Tibial artery (tissue), 4 donors: ENCODE results near the gene SMC1B.

Experiments
- DNase-seq, 2 donors: peaks; one replicate each; pipeline ENCODE4 v3.0.0-alpha.2; 2019
- H3K27ac ChIP-seq, 2 donors: fragments of 200-600 bp; sonication (generic) in 1 of 2; 1 replicate in 1 of 2; 2 replicates in 1 of 2; pipeline ENCODE4 v1.5.1; 2018 to 2019; ENCODE audit warnings: mild to moderate bottlenecking in 1 of 2
- H3K27me3 ChIP-seq, 2 donors: fragments of 200-600 bp; sonication (generic) in 1 of 2; one replicate each; pipeline versions ENCODE4 v1.5.1 to v1.6.0; 2016 to 2019
- H3K36me3 ChIP-seq, 3 donors: fragments of 200-600 bp; sonication (generic) in 2 of 3; one replicate each; pipeline ENCODE4 v1.5.1; 2016 to 2019; ENCODE audit warnings: mild to moderate bottlenecking in 2 of 3
- H3K4me1 ChIP-seq, 4 donors: fragments of 200-600 bp; sonication (generic) in 2 of 4; 1 replicate in 3 of 4; 2 replicates in 1 of 4; pipeline ENCODE4 v1.5.1; 2016 to 2019
- H3K4me3 ChIP-seq, 2 donors: fragments of 200-600 bp; sonication (generic) in 1 of 2; 1 replicate in 1 of 2; 2 replicates in 1 of 2; pipeline ENCODE4 v1.5.1; 2018 to 2019; ENCODE audit warnings: mild to moderate bottlenecking in 2 of 2
- H3K9me3 ChIP-seq, 3 donors: fragments of 200-600 bp; sonication (generic) in 1 of 3; one replicate each; pipeline ENCODE4 v1.5.1; 2016 to 2019
- intact Hi-C: fragments of 100-400 bp; cut with DNase I; formaldehyde crosslinking; loops from one replicate; pipeline ENCODE4 v1.15.0; 2023; ENCODE audit warnings: low total_unique reads
- TF ChIP-seq, protein P1 (sequence below), 2 experiments: fragments of 200-600 bp in 1 of 2; fragments of 450-650 bp in 1 of 2; IDR thresholded peaks; one replicate each; pipeline ENCODE4 v1.5.1; 2017 to 2019; ENCODE audit warnings: antibody characterized with exemption in 2 of 2, mild to moderate bottlenecking in 1 of 2, moderate library complexity in 1 of 2

Gene SMC1B

DNA sequence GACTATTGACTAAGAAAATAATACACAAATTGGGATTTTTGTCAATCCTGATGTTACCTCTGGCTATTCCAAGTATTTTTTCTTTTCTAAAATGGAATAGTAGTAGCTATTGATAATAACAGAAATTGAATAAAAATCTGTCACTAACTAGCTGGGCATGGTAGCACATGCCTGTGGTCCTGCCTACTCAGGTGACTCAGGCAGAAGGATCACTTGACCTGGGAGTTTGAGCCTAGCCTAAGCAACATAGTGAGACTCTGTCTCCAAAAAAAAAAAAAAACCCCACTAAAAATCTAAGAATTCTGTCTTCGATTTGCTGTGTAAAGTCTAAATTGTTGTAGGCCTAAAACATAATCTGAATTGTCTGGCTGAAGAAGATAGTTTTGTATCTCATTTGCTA is 61.4 kb downstream of the SMC1B start:
- H3K36me3 ChIP-seq, result no peaks in the 10 kb centered on the region
- H3K27ac ChIP-seq, result no peak overlapping the region
- no peaks in the 10 kb centered on the region for H3K4me1 ChIP-seq
- H3K27me3 ChIP-seq, result no peaks in the 10 kb centered on the region
- no peaks in the 10 kb centered on the region for H3K9me3 ChIP-seq
- TF ChIP-seq, protein P1, sequence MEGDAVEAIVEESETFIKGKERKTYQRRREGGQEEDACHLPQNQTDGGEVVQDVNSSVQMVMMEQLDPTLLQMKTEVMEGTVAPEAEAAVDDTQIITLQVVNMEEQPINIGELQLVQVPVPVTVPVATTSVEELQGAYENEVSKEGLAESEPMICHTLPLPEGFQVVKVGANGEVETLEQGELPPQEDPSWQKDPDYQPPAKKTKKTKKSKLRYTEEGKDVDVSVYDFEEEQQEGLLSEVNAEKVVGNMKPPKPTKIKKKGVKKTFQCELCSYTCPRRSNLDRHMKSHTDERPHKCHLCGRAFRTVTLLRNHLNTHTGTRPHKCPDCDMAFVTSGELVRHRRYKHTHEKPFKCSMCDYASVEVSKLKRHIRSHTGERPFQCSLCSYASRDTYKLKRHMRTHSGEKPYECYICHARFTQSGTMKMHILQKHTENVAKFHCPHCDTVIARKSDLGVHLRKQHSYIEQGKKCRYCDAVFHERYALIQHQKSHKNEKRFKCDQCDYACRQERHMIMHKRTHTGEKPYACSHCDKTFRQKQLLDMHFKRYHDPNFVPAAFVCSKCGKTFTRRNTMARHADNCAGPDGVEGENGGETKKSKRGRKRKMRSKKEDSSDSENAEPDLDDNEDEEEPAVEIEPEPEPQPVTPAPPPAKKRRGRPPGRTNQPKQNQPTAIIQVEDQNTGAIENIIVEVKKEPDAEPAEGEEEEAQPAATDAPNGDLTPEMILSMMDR (IDR thresholded peaks at IDR 0.05), result no peak
- H3K4me3 ChIP-seq, result no peak overlapping the region
- intact Hi-C loops, result no loop called here
- no peak for DNase-seq

DNA sequence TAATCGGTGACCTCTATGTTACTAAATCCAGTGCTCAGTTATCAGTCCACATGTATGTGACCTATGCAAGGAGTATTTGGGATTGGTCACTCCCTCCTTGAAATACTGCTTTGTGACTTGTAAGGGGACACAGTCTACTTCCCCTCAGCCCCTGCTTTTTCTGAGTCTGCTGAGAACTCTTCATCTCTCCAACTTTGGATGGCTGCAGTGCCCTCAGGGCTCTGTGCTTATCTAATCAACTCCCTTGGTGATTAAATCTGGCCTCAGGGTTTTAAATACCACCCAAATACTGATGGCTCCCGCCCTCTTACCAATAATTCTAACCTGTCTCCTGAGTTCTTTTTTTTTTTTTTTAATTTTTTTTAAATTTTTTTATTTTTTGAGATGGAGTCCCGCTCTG is 63.5 kb downstream of the SMC1B start:
- no peaks in the 10 kb centered on the region for H3K27me3 ChIP-seq
- H3K9me3 ChIP-seq, result no peaks in the 10 kb centered on the region
- H3K4me1 ChIP-seq, result no peaks in the 10 kb centered on the region
- intact Hi-C loops, result no loop called here
- no peak overlapping the region for H3K4me3 ChIP-seq
- no peak overlapping the region for H3K27ac ChIP-seq
- H3K36me3 ChIP-seq, result peaks cover 0 to 8% (median 0%) of the 10 kb centered on the region in 3 donors
- no peak for DNase-seq
- TF ChIP-seq, protein P1 (IDR thresholded peaks at IDR 0.05), result no peak

DNA sequence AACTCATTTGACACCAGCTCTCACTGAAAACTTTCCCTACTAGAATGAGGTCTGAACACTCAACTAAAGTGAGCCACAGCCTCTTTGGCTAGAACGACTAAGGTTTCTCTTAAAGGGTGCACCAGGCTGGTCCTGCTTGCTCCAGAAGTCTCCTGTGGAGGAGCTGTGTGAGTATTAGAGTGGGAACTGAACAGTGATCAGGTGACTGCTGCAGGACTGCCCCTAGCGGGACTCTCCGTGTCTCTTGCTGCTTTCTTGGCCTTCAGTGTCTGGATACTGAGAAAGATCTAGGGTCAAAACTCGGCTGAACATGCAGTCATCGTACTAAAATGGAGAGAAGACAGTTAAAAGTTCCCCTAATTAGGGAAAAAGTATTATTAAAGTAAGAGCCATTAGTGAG is 69.1 kb downstream of the SMC1B start:
- Histone ChIP-seq H3K36me3 (peaks cover 26 to 59% (median 27%) of the 10 kb centered on the region in 3 donors), H3K9me3 (no peaks in the 10 kb centered on the region), H3K4me3 (no peak overlapping the region), H3K27me3 (no peaks in the 10 kb centered on the region), H3K4me1 (no peaks in the 10 kb centered on the region), H3K27ac (no peak overlapping the region)
- DNase-seq, result no peak
- intact Hi-C loops, result no loop called here
- TF ChIP-seq, protein P1 (IDR thresholded peaks at IDR 0.05), result no peak

DNA sequence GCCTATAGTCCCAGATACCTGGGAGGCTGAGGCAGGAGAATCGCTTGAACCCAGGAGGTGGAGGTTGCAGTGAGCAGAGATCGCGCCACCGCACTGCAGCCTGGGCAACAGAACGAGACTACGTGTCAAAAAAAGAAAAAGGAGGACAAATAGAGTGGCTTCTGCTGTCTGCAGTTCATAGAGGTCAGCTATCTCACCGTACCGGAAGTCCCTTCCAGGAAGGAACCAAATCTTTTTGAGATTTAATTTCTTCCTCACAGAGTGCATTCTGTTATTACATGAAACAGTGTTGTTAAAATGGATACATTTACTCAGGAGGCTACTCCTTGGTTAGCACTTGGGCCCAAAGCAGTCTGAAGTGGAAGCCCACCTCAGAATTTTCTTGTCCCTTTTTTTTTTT is 70.3 kb downstream of the SMC1B start:
- Histone ChIP-seq H3K9me3 (no peaks in the 10 kb centered on the region), H3K36me3 (peaks cover 31 to 68% (median 35%) of the 10 kb centered on the region in 3 donors), H3K4me1 (no peaks in the 10 kb centered on the region), H3K4me3 (no peak overlapping the region), H3K27me3 (no peaks in the 10 kb centered on the region), H3K27ac (no peak overlapping the region)
- TF ChIP-seq, protein P1 (IDR thresholded peaks at IDR 0.05), result no peak
- DNase-seq, result no peak
- intact Hi-C loops, result no loop called here

DNA sequence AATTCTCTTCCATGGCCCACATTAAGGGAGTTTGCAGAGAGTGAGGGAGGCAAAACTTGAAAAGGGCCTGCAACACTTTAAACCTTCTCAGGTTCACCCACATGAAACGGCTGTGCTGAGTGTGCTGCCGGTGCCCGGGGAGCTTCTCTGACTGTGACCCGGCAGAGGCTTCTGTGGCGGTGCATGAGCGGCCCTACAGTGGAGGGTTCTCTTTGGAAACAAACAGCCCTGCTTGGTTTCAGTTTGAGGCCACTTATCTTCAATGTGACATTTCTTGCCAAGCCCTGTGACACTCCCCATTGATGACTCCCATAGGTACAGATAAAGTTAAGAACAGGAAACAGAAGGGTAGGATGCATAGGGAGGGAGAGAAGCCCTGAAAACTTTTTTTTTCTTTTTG is 71.9 kb downstream of the SMC1B start:
- no peaks in the 10 kb centered on the region for H3K9me3 ChIP-seq
- no peak for DNase-seq
- no peak overlapping the region for H3K27ac ChIP-seq
- peaks cover 31 to 72% (median 35%) of the 10 kb centered on the region in 3 donors for H3K36me3 ChIP-seq
- H3K4me3 ChIP-seq, result no peak overlapping the region
- intact Hi-C loops, result no loop called here
- H3K4me1 ChIP-seq, result peaks cover 0 to 12% (median 5%) of the 10 kb centered on the region in 4 donors
- TF ChIP-seq, protein P1 (IDR thresholded peaks at IDR 0.05), result no peak
- no peaks in the 10 kb centered on the region for H3K27me3 ChIP-seq

DNA sequence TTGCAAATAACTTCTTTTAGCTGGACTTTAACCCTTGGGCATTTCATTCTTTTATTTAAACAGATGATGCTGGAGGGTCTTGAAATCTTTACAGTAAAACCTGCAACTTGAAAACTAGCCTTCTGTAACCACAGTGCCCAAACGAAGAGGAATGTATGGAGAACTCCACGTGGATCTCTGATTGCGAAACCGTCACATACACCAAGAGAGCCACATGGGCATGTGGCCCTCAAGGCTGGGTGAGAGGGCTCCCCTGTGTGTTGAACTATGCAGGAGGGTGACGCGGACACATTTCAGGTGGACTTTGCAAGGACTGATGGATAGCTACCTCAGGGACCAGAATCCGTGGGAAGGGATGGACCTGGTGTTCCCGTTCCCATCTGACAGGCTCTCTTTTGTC is 73.1 kb downstream of the SMC1B start:
- intact Hi-C loops, result no loop called here
- no peak for DNase-seq
- H3K9me3 ChIP-seq, result no peaks in the 10 kb centered on the region
- TF ChIP-seq, protein P1 (IDR thresholded peaks at IDR 0.05), result no peak
- peaks cover 0 to 21% (median 8%) of the 10 kb centered on the region in 4 donors for H3K4me1 ChIP-seq
- no peaks in the 10 kb centered on the region for H3K27me3 ChIP-seq
- H3K4me3 ChIP-seq, result no peak overlapping the region
- H3K36me3 ChIP-seq, result peaks cover 31 to 77% (median 41%) of the 10 kb centered on the region in 3 donors
- H3K27ac ChIP-seq, result no peak overlapping the region
